Rectal smooth muscle tissue (tissue), 1 donor: ENCODE data around the gene KMT5B.

Source experiments
- H3K27ac ChIP-seq: one replicate; pipeline ENCODE4 v1.7.0; 2013; ENCODE audit warnings: low read depth, low read length, inconsistent platforms
- H3K27me3 ChIP-seq: one replicate; pipeline ENCODE4 v1.7.0; 2013; ENCODE audit warnings: low read length; ENCODE audit not compliant: control insufficient read depth, insufficient read depth
- H3K36me3 ChIP-seq: one replicate; pipeline ENCODE4 v1.7.0; 2013; ENCODE audit warnings: low read length; ENCODE audit not compliant: control insufficient read depth, insufficient read depth
- H3K4me1 ChIP-seq: one replicate; pipeline ENCODE4 v1.7.0; 2013; ENCODE audit warnings: low read length; ENCODE audit not compliant: control insufficient read depth, insufficient read depth
- H3K4me3 ChIP-seq: one replicate; pipeline ENCODE4 v1.7.0; 2013; ENCODE audit warnings: low read length
- H3K9ac ChIP-seq: one replicate; pipeline ENCODE4 v1.7.0; 2013; ENCODE audit warnings: low read length

KMT5B gene

GRCh38 chr11:68213135-68213515 lies at the start of gene KMT5B:
KMT5B (minus strand) TSS chr11:68213296; CDS start chr11:68190076, 23,220 bp downstream.
- peak within 1 kb of the TSS; percentile 97 for H3K27ac ChIP-seq
- H3K9ac ChIP-seq, result peak within 1 kb of the TSS; percentile 76
- H3K4me3 ChIP-seq, result peak within 1 kb of the TSS; percentile 80
- no peaks in the 10 kb centered on the region for H3K27me3 ChIP-seq
- peaks cover 15% of the 10 kb centered on the region for H3K4me1 ChIP-seq
- H3K36me3 ChIP-seq, result no peaks in the 10 kb centered on the region

GRCh38 chr11:68262544-68262827 lies 49.4 kb upstream of the KMT5B start:
- Histone ChIP-seq H3K4me3 (no peak overlapping the region), H3K27ac (no peak overlapping the region), H3K4me1 (peaks cover 3% of the 10 kb centered on the region), H3K9ac (no peak overlapping the region), H3K27me3 (no peaks in the 10 kb centered on the region), H3K36me3 (peaks cover 34% of the 10 kb centered on the region)

GRCh38 chr11:68261749-68262543 lies 48.9 kb upstream of the KMT5B start:
- Histone ChIP-seq H3K4me1 (peaks cover 3% of the 10 kb centered on the region), H3K27ac (no peak overlapping the region), H3K27me3 (no peaks in the 10 kb centered on the region), H3K36me3 (peaks cover 29% of the 10 kb centered on the region), H3K4me3 (no peak overlapping the region), H3K9ac (no peak overlapping the region)

- Histone ChIP-seq H3K36me3 (peaks cover 23% of the 10 kb centered on the region), H3K27ac (no peak overlapping the region), H3K4me1 (peaks cover 3% of the 10 kb centered on the region)
These were observed 47.9 kb upstream of the KMT5B start for GRCh38 chr11:68261006-68261405.

GRCh38 chr11:68260484-68260883 lies 47.4 kb upstream of the KMT5B start:
- Histone ChIP-seq H3K36me3 (peaks cover 19% of the 10 kb centered on the region), H3K4me1 (peaks cover 3% of the 10 kb centered on the region), H3K27ac (no peak overlapping the region), H3K27me3 (no peaks in the 10 kb centered on the region), H3K9ac (no peak overlapping the region), H3K4me3 (no peak overlapping the region)

More at GRCh38 chr11:68261006-68261405, 47.9 kb upstream of the KMT5B start:
- no peak overlapping the region for H3K9ac ChIP-seq
- H3K4me3 ChIP-seq, result no peak overlapping the region
- no peaks in the 10 kb centered on the region for H3K27me3 ChIP-seq

- Histone ChIP-seq H3K4me1 (peaks cover 3% of the 10 kb centered on the region), H3K9ac (no peak overlapping the region), H3K27me3 (no peaks in the 10 kb centered on the region), H3K27ac (no peak overlapping the region), H3K36me3 (peaks cover 19% of the 10 kb centered on the region), H3K4me3 (no peak overlapping the region)
These were observed 46.2 kb upstream of the KMT5B start for GRCh38 chr11:68259122-68259959.

- Histone ChIP-seq H3K4me3 (no peak overlapping the region), H3K27ac (no peak overlapping the region), H3K4me1 (peaks cover 3% of the 10 kb centered on the region), H3K36me3 (peaks cover 15% of the 10 kb centered on the region), H3K9ac (no peak overlapping the region), H3K27me3 (no peaks in the 10 kb centered on the region)
These were observed 45.3 kb upstream of the KMT5B start for GRCh38 chr11:68258363-68258765.

GRCh38 chr11:68257477-68258362 lies 44.6 kb upstream of the KMT5B start:
- no peak overlapping the region for H3K9ac ChIP-seq
- peak overlapping the region; percentile 49 for H3K4me3 ChIP-seq
- peaks cover 9% of the 10 kb centered on the region for H3K36me3 ChIP-seq
- H3K4me1 ChIP-seq, result peaks cover 3% of the 10 kb centered on the region
- no peaks in the 10 kb centered on the region for H3K27me3 ChIP-seq
- H3K27ac ChIP-seq, result no peak overlapping the region

GRCh38 chr11:68256331-68256741 lies 43.2 kb upstream of the KMT5B start:
- no peaks in the 10 kb centered on the region for H3K36me3 ChIP-seq
- no peak overlapping the region for H3K4me3 ChIP-seq
- no peak overlapping the region for H3K27ac ChIP-seq
- no peaks in the 10 kb centered on the region for H3K27me3 ChIP-seq
- H3K9ac ChIP-seq, result no peak overlapping the region
- H3K4me1 ChIP-seq, result peaks cover 3% of the 10 kb centered on the region

- no peak overlapping the region for H3K27ac ChIP-seq
- no peaks in the 10 kb centered on the region for H3K27me3 ChIP-seq
- H3K36me3 ChIP-seq, result no peaks in the 10 kb centered on the region
- H3K4me3 ChIP-seq, result no peak overlapping the region
- peaks cover 3% of the 10 kb centered on the region for H3K4me1 ChIP-seq
- no peak overlapping the region for H3K9ac ChIP-seq
These were observed 42.4 kb upstream of the KMT5B start for GRCh38 chr11:68255526-68255925.

GRCh38 chr11:68254421-68254820 lies 41.3 kb upstream of the KMT5B start:
- Histone ChIP-seq H3K4me1 (peaks cover 3% of the 10 kb centered on the region), H3K36me3 (no peaks in the 10 kb centered on the region), H3K27me3 (no peaks in the 10 kb centered on the region), H3K27ac (no peak overlapping the region), H3K4me3 (no peak overlapping the region), H3K9ac (no peak overlapping the region)

GRCh38 chr11:68251765-68252164 lies 38.7 kb upstream of the KMT5B start:
- H3K27ac ChIP-seq, result no peak overlapping the region
- H3K4me1 ChIP-seq, result no peaks in the 10 kb centered on the region
- H3K9ac ChIP-seq, result no peak overlapping the region
- H3K4me3 ChIP-seq, result no peak overlapping the region
- H3K27me3 ChIP-seq, result no peaks in the 10 kb centered on the region
- H3K36me3 ChIP-seq, result no peaks in the 10 kb centered on the region
